NCI-H2227 treated with DMSO at 0.1 percent for 48 hours (cell line): ENCODE data around the gene DHX16.

Experiments
- DNase-seq: peaks from one replicate; lab custom pipeline; 2025; lab: John Stamatoyannopoulos, UW

The DHX16 gene

DNA sequence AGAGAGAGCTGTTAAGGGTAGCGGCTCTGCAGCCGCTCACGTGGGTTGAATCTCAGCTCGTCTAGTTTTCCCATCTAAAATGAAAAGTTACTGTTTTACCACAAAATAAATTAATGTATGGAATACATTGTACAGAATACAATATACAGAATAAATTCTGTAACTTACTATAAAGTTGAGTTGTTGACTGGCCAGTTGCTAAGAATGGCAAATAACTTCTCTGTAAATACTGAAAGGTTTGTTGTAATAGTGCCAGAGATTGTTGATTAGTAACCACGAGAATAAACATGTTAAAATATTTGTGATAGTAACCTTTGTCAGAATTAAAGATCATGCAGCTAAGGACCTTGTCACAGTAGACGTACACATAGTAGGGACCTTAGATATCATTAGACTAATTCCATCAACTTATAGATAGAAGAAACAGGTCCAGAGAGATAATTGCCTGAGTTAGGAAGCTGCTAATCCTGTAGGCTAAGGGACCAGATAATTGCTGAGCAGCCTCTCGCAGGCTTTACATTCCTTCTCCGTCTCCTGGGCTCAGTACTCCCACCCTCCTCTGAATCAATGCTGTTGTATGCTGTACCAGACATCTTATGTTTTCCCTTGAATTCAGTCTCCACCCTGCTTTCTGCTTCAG lies 18.5 kb upstream of the DHX16 start:
- peak; percentile 46 for DNase-seq

DNA sequence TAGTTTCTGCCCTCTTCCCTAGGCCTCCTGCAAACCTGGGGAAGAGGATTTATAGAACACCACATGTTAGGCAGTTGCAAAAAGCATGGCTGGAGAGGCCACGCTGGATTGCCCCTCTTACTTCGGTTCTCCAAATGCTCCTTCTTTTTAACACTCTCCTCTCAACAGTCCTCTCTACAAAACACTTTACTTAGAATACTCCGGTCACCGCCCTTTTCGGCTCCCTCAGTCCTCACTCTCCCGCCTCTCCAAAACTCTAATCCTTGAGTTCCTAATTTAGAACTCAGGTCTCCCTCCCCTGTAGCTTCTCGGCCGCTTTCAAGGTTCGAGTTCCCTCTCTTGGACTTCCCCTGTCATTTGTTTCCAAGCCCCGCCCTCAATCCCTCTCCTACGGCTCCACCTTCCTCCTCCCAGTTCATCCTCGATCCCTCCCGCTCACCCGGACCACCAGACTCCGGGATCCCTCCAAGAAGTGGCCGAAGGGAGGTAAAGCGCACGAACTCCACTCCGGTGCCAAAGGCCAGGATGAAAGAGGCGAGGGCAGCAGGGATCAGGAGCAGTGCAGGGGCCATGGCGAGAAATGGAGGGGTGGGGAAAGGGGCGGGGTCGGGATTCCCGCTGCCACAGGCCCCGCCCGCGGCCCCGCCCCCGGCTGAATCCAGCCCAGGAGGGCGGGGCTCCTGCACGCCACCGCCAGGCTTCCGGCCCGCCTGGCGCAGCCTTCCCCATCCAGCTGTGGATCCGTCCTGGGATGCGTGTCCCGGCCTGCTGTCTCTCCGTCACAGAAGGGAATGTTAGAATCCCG lies 17.8 kb upstream of the DHX16 start, which contains the start of gene NRM:
NRM (minus strand) TSS at position 582 of the 805 bp plus-strand sequence; CDS start at position 572, 10 bp downstream.
- DNase-seq, result peak; percentile 92

- DNase-seq, result no peak
Observed at GRCh38 chr6:30689985-30690384, 17.2 kb upstream of the DHX16 start.

DNA sequence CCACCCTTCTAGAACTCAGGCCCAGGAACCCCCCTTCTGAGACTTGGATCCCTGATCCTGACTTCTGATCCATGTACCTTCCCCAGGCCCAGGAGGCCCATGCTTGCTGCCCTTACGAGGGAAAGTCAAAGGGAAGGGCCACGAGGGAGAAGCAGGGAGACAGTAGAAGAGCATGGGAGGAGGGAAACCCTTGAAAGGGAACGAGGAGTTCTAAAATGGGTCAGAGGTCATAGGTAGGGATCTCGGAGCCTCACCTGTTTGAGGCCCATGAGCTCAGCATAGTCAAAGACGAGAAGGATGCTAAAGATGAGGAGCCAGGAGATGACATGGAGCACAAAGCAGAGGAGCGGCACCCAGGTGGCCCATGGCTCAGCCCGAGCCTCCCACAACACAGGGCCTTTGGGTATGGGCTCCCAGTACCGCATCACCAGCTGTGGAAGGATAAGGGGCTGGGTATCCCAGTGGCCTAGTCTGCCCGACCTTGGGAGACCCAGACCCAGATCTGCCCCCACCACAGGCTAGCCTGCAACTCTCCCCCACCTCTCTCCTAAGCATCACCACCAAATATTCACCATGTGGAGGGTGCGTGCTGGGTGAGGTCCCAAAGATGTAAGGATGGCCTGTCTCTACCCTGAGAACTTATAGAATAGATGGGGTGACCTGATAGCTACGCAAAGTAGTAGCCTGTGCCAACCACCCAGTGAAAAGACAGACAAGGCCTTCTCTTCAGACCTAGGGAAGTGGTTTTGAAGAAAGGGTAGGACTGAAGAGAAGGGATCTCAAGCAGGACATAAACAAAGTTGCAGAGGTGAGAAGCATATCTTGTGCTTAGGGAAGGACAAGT lies 16.4 kb upstream of the DHX16 start:
- no peak for DNase-seq

GRCh38 chr6:30688569-30688968 lies 15.8 kb upstream of the DHX16 start:
- DNase-seq, result no peak

GRCh38 chr6:30687659-30688431 lies 15.0 kb upstream of the DHX16 start:
- DNase-seq, result peak; percentile 50

- peak; percentile 79 for DNase-seq
Observed at GRCh38 chr6:30686908-30687658, 14.3 kb upstream of the DHX16 start.

DNA sequence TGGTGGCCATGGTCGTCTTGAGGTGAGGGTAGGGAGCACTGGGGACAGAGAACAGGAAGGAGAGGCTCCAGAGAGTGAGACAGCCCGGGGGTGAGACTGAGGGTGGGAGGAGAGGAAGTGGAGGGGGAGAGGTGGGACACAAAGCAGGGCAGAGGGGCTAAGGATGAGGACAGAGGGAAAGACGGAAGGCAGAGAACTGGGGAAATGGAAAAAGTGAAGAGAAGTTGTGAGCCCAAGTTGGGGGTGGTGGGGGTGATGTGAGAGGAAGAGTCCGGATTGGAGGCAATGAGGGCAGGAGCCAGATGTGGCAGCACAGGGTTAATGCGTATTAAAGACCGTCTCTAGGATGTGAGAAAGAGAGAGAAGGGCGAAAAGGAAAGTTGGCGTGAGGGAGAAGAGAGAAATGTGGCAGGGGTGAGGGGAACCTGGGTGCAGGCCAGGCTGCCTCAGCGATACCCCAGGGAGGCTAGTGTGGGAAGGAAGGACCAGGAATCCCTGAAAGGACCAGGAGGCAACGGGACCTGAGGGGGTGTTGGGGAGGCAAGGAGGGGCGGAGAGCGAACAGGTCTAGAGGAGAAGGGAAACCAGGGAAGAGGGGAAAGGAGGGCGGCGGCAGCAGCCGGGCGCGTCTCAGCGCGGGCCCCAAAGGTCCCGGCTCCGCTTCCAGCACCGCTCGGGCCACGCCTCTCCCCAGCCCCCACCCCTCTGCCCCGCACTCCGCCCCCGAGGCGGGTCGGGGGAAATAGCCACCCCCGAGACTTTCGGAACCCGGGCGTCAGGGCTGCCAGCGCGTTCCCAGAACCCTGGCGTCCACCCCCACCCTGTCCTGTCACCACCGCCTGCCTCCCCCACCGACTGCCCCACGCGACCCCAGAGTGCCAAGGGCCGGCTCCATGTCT lies 13.5 kb upstream of the DHX16 start, which contains the start of gene PPP1R18:
PPP1R18 (minus strand) TSS at position 637 of the 899 bp plus-strand sequence; CDS start at position 10, 627 bp downstream.
- DNase-seq, result peak; percentile 46

- no peak for DNase-seq
Observed at GRCh38 chr6:30685157-30686008, 12.6 kb upstream of the DHX16 start.

DNA sequence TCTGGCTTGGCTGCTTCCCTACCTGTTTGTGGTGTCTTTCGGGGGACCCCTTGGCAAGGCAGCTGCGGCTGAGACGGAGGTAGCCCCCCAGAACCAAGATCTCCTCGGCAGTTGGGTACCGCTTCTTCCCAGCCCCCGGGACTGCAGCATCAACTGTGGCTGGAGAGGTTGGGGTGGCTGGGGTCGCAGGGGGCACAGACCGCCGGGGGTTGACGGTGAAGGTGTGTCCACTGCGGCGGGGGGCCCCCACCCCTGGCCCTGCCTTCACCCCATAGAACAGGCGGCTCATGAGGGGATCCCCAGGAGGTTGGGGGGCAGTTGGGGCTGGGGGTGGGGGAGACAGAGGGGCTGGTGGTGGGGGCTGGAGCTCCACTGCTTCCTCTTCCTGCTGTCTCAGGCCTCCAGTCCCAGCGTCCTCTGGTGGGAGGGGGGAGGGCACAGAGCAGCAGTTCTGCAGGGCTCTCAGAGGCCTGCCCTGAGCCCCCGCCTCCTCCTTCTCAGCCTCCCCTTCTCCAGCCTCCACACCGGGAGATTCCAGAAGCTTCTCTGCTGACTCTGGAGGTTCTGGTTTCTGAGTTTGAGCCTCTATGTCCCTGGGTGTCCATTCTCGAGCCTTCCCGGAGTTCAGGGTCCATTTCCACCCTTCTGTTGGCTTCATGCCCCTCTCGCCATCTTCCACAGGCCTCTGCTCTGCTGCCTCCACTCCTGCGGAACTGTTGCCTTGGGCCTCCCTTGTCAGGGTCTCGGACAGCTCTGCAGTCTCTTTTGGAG lies 11.8 kb upstream of the DHX16 start:
- DNase-seq, result no peak

- DNase-seq, result no peak
Observed at GRCh38 chr6:30683980-30684338, 11.2 kb upstream of the DHX16 start.

GRCh38 chr6:30683183-30683979 lies 10.6 kb upstream of the DHX16 start:
- DNase-seq, result no peak

- peak; percentile 2 for DNase-seq
Observed at GRCh38 chr6:30682143-30683117, 9.6 kb upstream of the DHX16 start.

GRCh38 chr6:30681766-30682142 lies 8.9 kb upstream of the DHX16 start:
- no peak for DNase-seq

DNA sequence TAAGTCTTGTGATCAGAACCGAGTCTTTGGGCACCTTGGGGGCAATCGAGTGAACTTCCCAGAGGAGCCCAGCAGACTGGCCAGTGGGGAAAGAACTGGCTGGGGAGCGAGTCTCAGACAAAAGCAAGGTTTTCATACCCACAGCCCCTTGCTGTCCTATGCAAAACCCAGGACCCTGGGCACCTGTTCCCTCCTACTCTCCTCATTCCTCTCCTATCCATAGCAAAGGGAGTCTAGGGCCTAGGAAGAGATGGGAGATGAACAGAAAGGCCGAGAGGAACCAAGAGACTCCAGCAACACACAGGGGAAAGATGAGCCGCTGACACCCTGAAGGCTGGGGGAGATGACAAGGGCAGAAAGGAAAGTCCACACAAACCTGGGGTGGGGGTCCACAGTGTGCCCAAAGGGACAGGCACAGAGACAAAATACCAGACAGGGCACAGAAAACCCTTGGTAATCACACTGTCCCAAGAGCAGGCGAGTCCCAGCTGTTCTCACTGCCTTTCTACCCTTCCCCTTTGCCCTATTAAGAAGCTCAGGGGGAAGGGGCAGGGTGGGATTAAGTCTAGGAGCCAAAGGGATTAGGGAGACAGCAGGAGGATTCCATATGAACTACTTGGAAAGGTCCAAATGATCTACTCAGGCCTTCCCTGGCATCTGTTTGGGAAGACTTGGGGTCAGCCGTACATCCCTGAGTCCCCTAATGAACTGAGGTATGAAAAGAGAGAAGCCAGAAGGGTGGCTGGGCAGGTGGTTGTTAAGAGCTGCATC lies 7.1 kb upstream of the DHX16 start:
- no peak for DNase-seq
